Measurements from ENCODE around the gene GPER1.

GRCh38 chr7:1070544-1071011, 17.3 kb upstream of the GPER1 start:
- no peak for TF ChIP-seq CTCF (IDR thresholded peaks at IDR 0.05; ENCODE audit: low read depth, low read length)
- TF ChIP-seq POLR2A (IDR thresholded peaks at IDR 0.05; ENCODE audit: extremely low read depth, insufficient read length), result no peak
- no peak for TF ChIP-seq MYC (IDR thresholded peaks at IDR 0.05; ENCODE audit: low read depth, low read length)
- no peak for TF ChIP-seq MAX (IDR thresholded peaks at IDR 0.05; ENCODE audit: low read depth, low read length)
